Activated gamma-delta T cell treated with anti-CD3 and anti-CD28 coated beads, Interleukin-2, amount 50 U/mL, for 16 hours (primary cell): ENCODE measurements around the gene GALNT10.

ENCODE experiments used
- DNase-seq: peaks from one replicate; pipeline ENCODE4 v3.0.0-alpha.2; 2020; ENCODE audit warnings: low read depth

GALNT10 gene

DNA sequence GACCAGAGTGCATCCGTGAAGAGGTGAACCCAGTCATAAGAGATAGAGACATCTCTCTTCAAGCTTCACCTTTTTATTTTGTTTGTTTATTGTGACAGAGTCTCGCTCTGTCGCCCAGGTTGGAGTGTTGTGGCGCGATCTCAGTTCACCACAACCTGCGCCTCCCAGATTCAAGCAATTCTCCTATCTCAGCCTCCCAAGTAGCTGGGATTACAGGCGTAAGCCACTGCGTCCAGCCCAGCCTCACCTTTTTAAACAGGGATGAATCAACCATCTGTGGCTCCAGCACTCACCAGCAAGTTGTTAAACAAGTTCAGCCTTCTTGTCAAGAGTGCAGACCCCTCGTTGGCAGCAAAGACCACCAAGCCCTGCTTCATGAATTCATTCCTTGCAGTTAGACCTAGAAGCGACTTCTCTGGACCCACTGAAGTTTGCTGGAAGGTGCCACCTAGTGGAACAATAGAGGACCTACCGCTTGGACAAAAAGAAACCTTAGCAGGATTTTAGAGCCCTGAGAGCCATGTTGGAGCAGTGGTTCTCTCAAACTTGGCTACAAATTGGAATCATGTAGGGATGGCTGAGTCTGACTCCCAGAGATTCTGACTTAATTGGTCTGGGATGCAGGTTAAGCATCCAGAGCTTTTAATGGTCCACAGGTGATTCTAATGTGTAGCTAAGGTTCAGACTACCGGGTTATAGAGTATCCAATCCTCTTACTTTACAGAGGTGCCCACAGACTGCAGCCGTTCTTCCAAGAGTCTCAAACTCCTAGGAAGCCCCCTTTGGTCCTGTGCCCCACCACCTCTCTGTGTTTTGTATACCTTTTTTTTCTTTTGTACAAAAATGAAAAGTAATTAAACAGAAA lies 10.5 kb upstream of the GALNT10 start:
- no peak for DNase-seq

DNA sequence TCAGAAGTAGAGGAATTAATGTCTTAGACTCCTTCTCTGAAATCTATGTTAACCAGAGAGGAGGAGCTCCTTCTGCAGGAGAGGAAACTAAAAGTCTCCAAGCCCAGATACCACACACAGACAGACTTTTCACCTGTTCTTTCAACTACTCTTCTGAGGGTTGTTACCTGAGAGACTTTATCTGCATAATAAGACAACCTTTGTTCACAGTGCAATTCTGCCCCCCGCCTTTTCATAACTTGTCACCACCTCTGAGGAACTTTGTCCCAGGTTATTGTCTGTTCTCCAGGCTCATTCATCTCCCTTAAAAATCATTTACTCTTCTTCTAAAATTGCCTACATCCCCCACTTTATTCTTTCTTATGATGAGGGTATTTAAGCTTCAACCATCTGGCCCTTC lies 9.4 kb upstream of the GALNT10 start:
- no peak for DNase-seq

DNA sequence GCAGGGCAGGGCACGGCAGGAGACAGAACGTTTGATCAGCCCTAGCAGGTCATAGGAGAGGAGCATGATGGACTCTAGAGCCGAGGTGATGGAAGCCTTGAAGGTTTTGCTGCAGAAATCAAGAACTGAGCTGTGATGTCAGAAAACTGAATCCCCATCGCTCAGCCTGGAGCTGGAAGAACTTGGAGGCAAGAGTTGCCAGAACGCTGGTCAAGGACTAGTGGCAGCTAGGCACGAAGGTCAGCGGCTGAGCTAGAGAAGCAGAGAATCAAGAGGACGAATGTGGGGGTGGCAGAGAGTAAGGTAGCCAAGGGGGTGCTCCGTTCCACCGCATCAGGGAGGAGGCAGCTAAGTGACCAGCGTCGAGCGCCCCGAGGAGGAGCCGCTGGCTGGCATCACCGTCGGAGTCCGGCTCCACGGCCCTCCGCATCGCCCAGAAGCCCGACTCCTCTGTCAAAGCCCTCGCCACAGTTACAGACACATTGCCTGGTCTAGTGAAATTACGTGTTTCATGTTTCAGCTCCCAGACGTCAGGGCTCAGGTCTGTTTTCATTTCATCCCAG lies 1.2 kb upstream of the GALNT10 start:
- DNase-seq: no peak

DNA sequence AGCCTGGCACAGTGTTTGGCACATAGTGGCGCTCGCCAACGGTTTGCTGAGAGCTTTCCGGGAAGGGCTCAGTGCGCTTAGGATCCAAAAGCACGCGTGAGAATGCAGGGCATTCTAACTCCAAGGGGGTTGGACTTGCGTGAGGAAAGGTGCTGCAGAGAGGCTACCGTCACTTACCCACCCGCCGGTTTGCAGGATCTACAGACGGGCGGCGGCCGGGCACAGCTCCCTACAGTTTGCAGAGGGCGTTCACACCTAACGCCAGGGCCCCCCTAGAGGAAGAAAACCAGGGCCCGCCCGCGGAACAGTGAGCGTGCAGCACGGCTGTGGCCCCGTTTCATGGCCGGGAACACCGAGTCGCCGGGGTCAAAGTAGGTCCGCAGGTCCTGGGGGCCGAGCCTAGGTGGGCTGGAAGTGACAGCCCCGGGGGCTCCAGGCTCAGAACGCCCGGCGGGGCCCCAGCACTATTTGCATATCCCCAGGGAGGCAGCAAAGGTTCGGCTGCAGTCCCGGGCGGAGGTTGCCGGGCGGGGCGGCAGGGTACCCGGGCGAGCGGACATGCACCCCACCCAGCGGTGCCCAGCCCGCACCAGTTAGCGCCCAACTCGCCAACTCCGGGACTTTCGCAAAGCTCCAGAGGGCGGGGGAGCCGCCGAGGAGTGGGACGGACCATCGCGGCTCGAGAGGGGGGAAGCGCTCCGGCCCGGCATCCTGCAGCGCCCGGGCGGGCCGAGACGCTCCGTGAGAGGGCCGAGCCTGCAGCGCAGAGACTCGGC lies 526 bp upstream of the GALNT10 start:
- DNase-seq: peak; percentile 66

DNA sequence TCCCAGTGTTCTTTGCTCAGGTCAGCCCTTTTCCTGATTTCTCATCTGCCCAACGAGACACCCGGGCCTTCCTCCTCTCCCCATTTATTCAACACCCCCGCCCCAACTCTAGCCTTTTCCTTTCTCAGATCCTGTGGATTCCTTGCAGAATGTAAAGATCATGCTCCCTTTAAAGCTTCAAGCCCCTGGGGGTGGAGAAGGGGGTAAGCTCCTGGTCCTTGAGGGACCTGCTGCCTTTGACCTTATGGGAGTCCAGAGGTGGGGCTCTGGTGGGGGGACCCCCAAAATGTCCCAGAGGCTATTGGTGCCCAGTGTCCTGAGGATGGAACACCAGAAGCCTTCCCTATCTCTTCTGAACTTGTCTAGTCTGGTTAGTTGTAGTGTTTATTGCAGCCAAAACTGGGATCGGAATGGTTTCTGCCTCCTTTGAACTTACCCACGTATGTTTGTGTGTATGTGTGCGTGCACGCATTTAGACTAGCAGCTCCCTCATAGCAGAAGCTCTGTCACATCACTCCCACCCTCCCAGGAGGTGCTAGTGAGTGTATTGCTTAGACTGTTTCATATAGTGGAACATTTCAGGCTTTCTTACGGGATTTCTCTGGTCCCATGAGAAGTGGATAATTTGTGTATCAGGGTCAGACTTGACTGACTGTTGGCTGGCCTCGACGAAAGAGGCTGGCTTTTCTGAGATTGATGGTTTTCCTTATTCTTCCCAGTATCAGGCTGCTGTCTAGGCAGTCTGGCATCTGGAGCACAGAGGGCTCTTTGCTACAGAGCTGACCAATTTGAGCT lies 1.1 kb downstream of the GALNT10 start:
- DNase-seq: no peak

DNA sequence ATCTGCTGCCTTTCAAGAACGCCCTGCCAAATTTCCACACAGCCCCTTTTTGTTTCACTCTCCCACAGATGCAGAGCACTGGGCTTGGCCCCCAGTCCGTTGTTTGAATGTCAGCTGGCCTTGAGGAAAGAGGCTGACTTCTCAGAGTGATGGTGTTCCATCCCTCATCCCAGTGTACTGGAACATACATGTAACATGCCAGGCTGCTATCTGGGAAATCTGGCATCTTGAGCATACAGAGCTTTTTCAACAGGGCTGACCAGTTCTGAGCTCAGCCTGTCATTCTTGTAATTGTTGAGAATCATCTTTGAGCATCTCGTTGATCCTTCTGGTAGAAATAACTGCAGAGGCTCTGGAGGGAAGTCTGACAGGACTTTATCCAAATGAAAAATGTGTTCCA lies 2.8 kb downstream of the GALNT10 start:
- no peak for DNase-seq

DNA sequence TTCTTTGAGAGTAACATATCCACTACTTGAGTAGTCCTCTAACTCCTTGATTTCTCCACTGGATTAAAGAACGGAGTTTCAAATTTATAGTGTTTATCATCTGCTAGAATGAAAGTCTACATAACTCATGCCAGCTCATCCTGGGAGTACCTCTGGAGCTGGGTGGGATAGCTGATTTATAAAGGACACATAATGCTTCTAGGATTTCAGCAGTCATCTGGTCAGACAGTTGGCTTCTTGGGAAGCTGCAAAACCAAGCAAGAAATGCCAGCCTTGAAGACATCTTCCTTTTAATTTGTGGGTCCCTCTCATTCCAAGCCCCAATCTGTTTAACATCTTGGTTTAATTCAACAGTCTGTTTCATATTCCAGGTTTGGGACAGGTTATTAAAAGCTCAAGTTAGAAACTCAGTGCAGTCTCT lies 3.2 kb downstream of the GALNT10 start:
- no peak for DNase-seq

DNA sequence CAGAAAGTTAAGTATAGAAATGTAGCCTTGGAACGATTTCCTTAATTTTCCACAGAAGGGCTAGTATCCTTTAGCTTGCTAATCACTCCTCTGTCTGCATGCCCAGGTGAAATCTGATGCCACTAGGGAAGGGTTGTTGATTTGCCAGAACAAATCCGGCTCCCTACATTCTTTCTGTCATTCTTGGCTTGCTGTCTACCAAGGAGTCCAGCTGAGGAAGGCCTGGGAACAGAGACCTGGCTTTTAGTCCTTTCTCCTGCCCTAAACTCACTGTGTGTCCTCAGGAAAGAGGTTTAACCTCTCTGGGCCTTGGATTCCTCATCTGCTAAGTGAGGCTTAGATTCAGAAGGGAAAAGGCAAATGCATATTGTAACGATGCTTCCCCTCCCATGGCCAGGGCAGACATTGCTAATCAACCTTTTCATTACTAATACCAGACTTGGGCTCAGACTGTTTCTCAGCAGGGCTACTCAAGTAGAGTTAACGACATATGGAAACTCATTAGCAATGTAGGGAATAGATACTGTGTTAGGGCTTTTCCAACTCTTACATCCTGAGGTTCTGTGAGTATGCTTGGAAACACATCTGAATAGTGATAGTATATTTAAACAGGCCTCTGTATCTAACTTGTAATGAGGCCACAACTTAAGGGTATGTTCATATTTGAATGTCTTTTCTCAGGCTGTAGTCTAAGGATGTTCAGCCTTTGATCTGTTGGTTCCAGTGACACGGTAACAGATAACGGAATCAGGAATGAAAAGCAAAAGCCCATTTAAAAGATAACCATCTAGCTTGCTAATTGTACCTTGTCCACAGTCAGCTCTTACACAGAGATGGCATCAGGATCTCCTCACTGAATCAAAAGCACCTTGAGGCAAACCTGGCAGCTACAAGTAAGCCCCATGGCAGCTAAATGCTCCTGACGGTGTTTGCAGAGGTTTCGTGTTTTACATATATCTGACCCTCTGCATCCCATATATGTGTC lies 4.1 kb downstream of the GALNT10 start:
- DNase-seq: no peak

DNA sequence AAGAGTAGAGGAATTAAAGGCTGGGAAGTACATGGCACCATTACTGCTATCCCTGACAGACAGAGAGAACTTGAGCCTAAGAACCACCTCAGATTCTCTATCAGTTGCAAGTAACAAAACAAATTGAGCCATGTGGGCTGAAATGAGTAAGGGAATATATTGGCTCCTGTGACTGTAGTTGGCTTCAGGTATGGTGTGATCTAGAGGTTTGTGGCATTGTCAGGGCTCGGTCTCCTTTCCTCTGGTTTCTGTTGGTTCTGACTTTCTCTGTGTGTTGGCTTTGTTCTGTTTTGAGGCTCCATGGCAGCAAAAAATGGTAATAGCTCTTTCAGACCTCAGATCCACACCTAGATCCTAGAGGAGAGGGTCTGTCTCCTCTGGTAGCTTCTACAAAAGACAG lies 5.7 kb downstream of the GALNT10 start:
- DNase-seq: no peak

DNA sequence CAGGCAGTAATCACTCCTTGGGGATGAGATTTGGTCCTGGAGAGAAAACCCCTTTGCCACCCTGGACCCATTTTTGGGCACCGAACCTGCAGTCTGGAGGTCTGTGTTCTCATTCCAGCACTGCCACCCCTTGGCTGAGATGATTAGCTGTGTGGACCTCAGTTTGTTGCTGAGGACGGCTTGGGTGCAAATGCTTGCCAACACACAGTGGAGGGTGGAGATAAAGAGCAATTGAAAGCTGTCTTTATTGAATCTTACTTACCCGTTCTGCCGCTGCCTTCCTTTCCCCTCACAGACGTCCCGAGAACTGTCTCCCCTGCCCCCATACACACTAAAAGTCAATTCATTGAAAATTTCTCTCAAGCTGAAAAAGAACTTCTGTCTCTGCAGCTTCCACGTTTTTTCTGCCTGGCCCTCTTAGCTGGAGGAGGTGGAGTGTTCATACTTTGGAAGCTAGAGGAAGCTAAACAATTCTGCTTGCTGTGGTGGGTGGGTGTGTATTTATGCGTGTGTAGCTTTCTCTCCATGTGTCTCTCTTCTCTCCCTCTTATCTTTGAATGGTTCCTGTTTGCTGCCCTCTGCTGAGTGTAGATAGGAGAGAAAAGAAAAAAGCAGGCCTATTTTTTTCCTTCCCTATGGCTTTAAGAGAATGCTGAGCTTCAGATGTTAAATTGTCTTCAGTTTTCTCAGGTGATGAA lies 6.6 kb downstream of the GALNT10 start:
- no peak for DNase-seq

DNA sequence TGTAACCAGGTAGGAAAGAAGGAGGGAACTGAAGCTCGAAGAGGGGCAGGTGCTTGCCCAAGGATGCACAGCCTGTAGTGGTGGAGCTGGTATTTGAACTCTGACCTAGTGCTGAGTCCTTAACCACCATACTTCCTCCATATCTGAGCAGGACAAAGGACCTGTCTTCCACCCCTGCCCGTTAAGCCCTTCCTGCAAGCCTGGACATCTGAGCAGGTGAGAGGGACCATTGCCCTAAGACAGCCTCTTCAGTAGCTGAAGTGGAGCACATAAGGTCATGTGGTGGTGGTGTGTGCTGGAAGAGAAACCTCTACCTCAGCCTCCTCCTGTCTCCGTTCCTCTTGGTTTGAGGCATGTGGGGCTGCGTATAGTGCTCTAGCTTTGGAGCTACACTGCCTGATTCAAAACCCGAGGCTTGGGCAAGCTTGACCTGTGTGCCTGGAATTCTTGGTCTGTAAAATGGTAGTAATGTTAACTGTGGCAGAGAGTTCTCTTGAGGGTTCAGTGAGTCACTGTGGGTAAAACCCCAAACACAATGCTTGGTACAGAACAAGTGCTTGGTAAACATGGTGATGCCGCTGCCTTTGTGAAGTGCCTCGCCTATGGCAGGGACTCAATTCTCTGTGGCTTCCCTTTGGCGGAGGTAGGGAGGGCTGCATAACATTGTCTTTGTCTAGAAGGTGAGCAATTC lies 7.4 kb downstream of the GALNT10 start:
- DNase-seq: peak; percentile 53

DNA sequence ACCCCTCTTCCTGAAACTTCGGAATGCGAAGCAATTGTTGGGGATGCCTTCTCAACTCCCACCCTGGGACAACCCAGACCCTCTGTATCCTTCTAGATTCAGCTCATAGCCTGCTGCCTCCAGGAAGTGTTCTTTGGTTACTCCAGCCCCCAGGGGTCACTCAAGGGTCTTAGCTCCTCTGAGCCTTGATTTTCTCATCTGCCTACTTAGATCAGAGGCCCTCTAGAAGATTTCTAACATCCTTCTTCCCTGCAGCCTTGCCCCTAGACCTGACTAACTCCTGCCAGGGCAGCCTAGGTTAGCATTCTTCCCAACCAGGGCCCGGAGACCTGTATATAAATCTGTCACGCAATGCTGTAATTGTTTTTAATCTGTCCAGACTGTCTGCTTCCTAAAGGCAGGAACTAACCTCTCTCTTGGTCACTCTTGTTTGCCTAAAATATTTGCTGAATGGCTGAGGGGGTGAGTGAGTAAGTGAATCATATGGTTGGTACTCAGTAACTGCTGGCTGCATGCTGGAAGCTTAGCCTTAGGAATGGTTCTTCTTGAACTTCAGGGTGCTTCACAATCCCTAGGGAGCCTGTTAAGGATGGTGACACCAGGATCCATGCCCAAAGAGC lies 8.2 kb downstream of the GALNT10 start:
- DNase-seq: no peak

DNA sequence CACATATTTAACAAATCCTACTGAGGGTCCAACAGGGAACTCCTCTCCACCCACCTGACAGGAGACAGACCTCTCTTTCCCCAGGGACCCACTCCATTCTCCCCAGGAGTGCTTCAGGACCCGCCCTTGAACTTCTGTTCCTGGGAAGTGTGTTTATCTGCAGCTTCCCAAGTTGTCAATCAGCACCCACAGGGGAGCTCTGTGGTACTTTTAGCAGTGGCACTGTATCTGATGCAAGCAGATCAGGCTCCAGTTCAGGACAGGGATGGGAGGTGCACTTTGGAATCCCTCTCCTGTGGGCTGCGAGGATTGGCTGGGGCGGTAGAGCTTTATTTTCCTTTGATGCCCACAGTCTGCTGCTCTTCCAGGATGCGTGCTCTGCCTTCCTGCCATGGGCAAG lies 8.7 kb downstream of the GALNT10 start:
- DNase-seq: no peak

DNA sequence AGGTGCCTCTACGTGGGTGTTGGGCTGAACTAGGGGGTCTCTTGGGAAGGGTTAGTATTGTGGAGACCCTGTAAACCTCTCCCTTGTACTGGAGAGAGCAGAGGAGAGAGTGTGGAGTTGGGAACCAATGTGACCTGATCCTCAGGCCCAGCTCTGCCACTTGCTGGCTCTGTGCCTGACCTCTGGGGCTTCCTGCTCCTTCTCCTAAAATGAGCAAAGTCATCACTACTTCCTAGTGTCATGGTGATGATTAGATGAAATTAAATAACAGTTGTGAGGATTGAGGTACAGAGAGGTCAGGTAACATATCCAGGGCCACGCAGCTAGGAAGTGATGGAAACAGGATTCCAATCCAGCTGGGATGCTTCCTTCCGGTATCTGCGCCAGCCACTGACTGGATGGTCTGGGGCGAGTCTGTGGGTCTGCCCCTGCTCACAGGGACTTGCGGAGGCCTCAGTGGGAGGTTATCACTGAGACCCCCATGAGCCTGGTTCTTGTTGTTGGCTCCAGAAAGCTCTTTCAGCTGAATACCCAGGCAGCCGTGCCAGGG lies 9.2 kb downstream of the GALNT10 start:
- DNase-seq: no peak

DNA sequence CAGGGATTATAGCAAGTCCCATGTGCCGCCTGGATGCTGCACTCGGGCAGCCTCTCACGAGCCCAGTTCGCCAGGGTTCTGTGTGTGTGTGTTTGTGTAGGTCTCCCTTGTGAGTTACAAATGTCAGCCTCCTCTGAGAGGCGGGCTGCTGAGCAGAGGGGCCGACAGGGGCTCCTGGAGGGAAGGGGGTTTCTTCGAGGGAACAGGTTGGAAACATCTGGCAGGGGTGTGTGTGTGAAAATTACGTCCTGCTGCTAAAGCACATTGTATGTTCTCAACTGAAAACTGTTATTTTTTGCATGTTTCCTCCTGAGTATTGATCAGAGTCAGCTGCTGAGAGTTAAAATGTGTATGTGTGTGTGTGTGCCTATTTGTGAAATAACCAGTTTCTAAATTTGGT lies 9.7 kb downstream of the GALNT10 start:
- DNase-seq: no peak

DNA sequence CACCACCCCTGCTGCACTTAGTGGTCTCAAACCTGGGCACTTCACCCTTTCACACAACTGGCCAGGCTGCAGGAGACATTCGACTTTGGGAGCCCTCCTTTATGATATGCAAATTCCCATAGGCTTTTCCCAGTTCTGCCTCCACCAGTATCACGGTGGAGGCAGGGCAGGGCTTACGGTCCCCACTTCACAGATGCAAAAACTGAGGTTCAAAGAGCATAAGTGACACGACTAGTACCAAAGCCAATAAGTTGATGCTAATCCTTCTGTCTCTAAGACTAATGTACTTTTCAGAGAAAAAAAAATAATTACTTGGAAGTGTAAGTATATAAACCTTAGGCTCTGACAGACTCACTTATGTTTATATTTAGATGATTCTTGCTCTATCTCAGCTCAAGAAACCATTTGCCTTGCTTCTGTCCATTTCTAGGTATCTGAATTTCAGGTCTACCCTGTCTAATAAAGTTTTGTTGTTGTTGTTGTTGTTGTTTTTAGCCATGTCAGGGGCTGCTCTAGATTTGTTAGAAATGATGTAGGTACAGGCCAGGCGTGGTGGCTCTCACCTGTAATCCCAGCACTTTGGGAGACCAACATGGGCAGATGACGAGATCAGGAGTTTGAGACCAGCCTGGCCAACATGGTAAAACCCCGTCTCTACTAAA lies 10.7 kb downstream of the GALNT10 start:
- DNase-seq: no peak

DNA sequence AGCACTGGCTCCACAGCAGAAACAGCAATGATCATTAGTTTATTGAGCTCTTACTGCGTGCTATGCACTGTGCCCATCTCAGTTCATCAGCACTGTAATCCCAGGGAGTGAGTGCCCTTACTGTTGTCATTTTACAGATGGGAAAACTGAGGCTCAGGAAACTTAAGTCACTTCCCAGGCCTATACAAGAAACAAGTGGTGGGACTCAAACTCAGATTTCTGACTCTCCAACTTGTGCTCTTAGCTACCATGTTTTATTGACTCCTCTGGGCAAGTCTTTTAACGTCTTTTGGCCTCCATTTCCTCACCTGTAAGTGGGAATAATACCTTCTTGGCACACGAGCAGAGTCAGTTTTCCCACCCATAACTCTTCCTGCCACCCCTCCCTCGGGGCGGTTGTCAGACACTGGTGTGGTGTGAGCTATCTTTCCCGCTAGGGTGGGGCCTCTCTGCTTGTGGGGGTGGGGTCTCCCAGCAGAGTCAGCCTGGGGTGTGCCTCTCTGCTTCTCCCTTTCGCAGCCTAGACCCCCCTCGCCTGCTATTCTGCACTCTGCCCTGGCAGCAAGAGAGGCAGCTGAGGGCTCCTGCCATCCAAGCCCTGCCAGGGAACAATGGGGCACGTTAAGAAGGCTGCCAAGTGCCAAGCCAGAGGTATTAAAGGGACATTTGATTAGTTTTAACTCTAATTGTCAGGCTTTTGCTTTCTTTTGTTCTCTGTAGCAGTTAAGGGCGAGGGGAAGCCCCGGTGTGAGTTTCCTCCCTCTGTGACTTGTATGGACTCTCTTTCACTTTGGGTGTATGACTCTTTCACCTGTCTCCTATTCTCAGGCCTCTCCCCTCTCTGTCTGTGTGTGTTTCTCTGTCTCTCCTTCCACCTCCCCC lies 12.1 kb downstream of the GALNT10 start:
- no peak for DNase-seq
